ENCODE results near the gene ANO2. TPM values are rescaled to one million over a fixed set of nuclear protein-coding genes. Genes with fewer than 3 reads are reported as not detected.
"Not testable (repeated sequence)": the region's sequence is repeated elsewhere in the genome, so short reads cannot be mapped to it uniquely, and the experiment has no call there.

Gene ANO2
- total RNA-seq, 4 donors from 2014 or later: 2.0 to 9.8 (median 4.9) TPM

GRCh38 chr12:5827591-5827990 lies 117.5 kb downstream of the ANO2 start:
- Histone ChIP-seq H3K9me3 (no peaks in the 10 kb centered on the region), H3K36me3 (no peaks in the 10 kb centered on the region), H3K27me3 (no peaks in the 10 kb centered on the region), H3K4me3 (no peak overlapping the region), H3K4me1 (no peaks in the 10 kb centered on the region), H3K27ac (no peak overlapping the region)
- no peak for ATAC-seq
- TF ChIP-seq POLR2A (IDR thresholded peaks at IDR 0.05) (no peak), CTCF (IDR thresholded peaks at IDR 0.05 in 4 of 5, conservative IDR thresholded peaks at IDR 0.05 in 1 of 5) (no peak)
- in situ Hi-C loops (cut with MboI; ENCODE audit: low sequenced_read_pairs in 4 of 4): no loop called here
- intact Hi-C loops (cut with DNase I; ENCODE audit: low total_unique reads): no loop called here
- no peak for DNase-seq

GRCh38 chr12:5825761-5826160 lies 119.3 kb downstream of the ANO2 start:
- DNase-seq; H3K27me3 ChIP-seq; H3K9me3 ChIP-seq; H3K27ac ChIP-seq; intact Hi-C loops (cut with DNase I; ENCODE audit: low total_unique reads); ATAC-seq; H3K4me1 ChIP-seq; H3K36me3 ChIP-seq; H3K4me3 ChIP-seq; in situ Hi-C loops (cut with MboI; ENCODE audit: low sequenced_read_pairs in 4 of 4): not testable (repeated sequence)

- H3K27me3 ChIP-seq; ATAC-seq; H3K9me3 ChIP-seq; H3K36me3 ChIP-seq; H3K4me3 ChIP-seq; intact Hi-C loops (cut with DNase I; ENCODE audit: low total_unique reads); H3K27ac ChIP-seq; in situ Hi-C loops (cut with MboI; ENCODE audit: low sequenced_read_pairs in 4 of 4); H3K4me1 ChIP-seq; DNase-seq: not testable (repeated sequence)
Observed at GRCh38 chr12:5818877-5819276, 126.2 kb downstream of the ANO2 start.

- in situ Hi-C loops (cut with MboI; ENCODE audit: low sequenced_read_pairs in 4 of 4) (no loop called here), intact Hi-C loops (cut with DNase I; ENCODE audit: low total_unique reads) (no loop called here)
- no peak for DNase-seq
- no peak for TF ChIP-seq CTCF (IDR thresholded peaks at IDR 0.05 in 4 of 5, conservative IDR thresholded peaks at IDR 0.05 in 1 of 5)
- TF ChIP-seq POLR2A (IDR thresholded peaks at IDR 0.05): no peak
- ATAC-seq: no peak
- no peaks in the 10 kb centered on the region for H3K4me1 ChIP-seq
- no peaks in the 10 kb centered on the region for H3K36me3 ChIP-seq
- no peaks in the 10 kb centered on the region for H3K27me3 ChIP-seq
- H3K4me3 ChIP-seq: no peak overlapping the region
- H3K9me3 ChIP-seq: no peaks in the 10 kb centered on the region
- H3K27ac ChIP-seq: no peak overlapping the region
Observed at GRCh38 chr12:5817246-5817645, 127.8 kb downstream of the ANO2 start.

GRCh38 chr12:5809586-5809985 lies 135.5 kb downstream of the ANO2 start:
- ATAC-seq (no peak), DNase-seq (no peak)
- H3K27ac ChIP-seq: no peak overlapping the region
- intact Hi-C loops (cut with DNase I; ENCODE audit: low total_unique reads): no loop called here
- TF ChIP-seq CTCF (IDR thresholded peaks at IDR 0.05 in 4 of 5, conservative IDR thresholded peaks at IDR 0.05 in 1 of 5): no peak
- no peak for TF ChIP-seq POLR2A (IDR thresholded peaks at IDR 0.05)
- H3K36me3 ChIP-seq: no peaks in the 10 kb centered on the region
- in situ Hi-C loops (cut with MboI; ENCODE audit: low sequenced_read_pairs in 4 of 4): no loop called here
- no peak overlapping the region for H3K4me3 ChIP-seq
- peaks cover 0 to 4% (median 3%) of the 10 kb centered on the region in 3 donors for H3K27me3 ChIP-seq
- H3K9me3 ChIP-seq: no peaks in the 10 kb centered on the region
- H3K4me1 ChIP-seq: no peaks in the 10 kb centered on the region

- no peak overlapping the region for H3K4me3 ChIP-seq
- intact Hi-C loops (cut with DNase I; ENCODE audit: low total_unique reads) (no loop called here), in situ Hi-C loops (cut with MboI; ENCODE audit: low sequenced_read_pairs in 4 of 4) (no loop called here)
- no peak overlapping the region for H3K27ac ChIP-seq
- H3K36me3 ChIP-seq: no peaks in the 10 kb centered on the region
- H3K27me3 ChIP-seq: peaks cover 0 to 4% (median 3%) of the 10 kb centered on the region in 3 donors
- H3K4me1 ChIP-seq: no peaks in the 10 kb centered on the region
- DNase-seq (no peak), ATAC-seq (no peak)
- no peak for TF ChIP-seq POLR2A (IDR thresholded peaks at IDR 0.05)
- no peak for TF ChIP-seq CTCF (IDR thresholded peaks at IDR 0.05 in 4 of 5, conservative IDR thresholded peaks at IDR 0.05 in 1 of 5)
- H3K9me3 ChIP-seq: no peaks in the 10 kb centered on the region
Observed at GRCh38 chr12:5808981-5809380, 136.1 kb downstream of the ANO2 start.
